ENCODE data around the gene AFMID. TPM values are rescaled to one million over a fixed set of nuclear protein-coding genes. Genes with fewer than 3 reads are reported as not detected.

AFMID gene
- total and polyA plus RNA-seq, 9 of the 15 experiments (the other 6 are each of a cell fraction or from before 2014, with no cell fraction given) = 62.1 to 188 (median 74.4) TPM

- Histone ChIP-seq H3K4me1 (replicated peaks in 1 of 2; ENCODE audit: control insufficient read depth in 2 of 2, insufficient read depth in 2 of 2, low read length in 2 of 2) (peaks cover 17 to 40% of the 10 kb centered on the region in 2 experiments), H3K4me3 (no peak overlapping the region), H3K9me3 (replicated peaks; ENCODE audit: control insufficient read depth, insufficient read depth, low read depth, low read length) (no peaks in the 10 kb centered on the region), H3K27me3 (ENCODE audit: control insufficient read depth in 2 of 2, insufficient read depth in 2 of 2, low read length in 2 of 2) (no peaks in the 10 kb centered on the region), H3K9ac (ENCODE audit: insufficient read depth in 1 of 2, low read depth in 2 of 2, low read length in 2 of 2) (0 out of 4 replicates have a peak overlapping the region, but pooled peaks of 1 of the 2 experiments have one; percentile 21), H3K9me1 (ENCODE audit: control insufficient read depth, insufficient read depth, low read length) (no peaks in the 10 kb centered on the region), H3K4me2 (ENCODE audit: insufficient read depth, low read length) (no peak overlapping the region), H3K79me2 (ENCODE audit: control insufficient read depth, insufficient read depth, low read length) (peaks cover 32% of the 10 kb centered on the region), H3K27ac (ENCODE audit: extremely low read depth, low read depth, low read length) (no peak overlapping the region), H4K20me1 (replicated peaks; ENCODE audit: control insufficient read depth, insufficient read depth, low read length) (peaks cover 9% of the 10 kb centered on the region; the same call in 1 of the 2 replicates), H2AFZ (ENCODE audit: low read depth, low read length) (no peak overlapping the region), H3K36me3 (ENCODE audit: control insufficient read depth, insufficient read depth, low read length) (peaks cover 95% of the 10 kb centered on the region; the same call in 2 of the 3 replicates)
- TF ChIP-seq PPARD (CRISPR knock-in tag; IDR thresholded peaks at IDR 0.05) (no peak), ZC3H11A (IDR thresholded peaks at IDR 0.05; ENCODE audit: low read depth, low read length) (no peak), KAT7 (CRISPR knock-in tag; IDR thresholded peaks at IDR 0.05; ENCODE audit: borderline replicate concordance) (no peak), JUNB (CRISPR knock-in tag; conservative IDR thresholded peaks at IDR 0.05) (no peak), RBM22 (IDR thresholded peaks at IDR 0.05; ENCODE audit: low read depth, low read length, poor library complexity, severe bottlenecking) (no peak), RBM39 (optimal IDR thresholded peaks at IDR 0.05; ENCODE audit: low read depth, low read length) (no peak), ZNF143 (CRISPR knock-in tag; IDR thresholded peaks at IDR 0.05) (no peak), ATF2 (CRISPR knock-in tag; IDR thresholded peaks at IDR 0.05) (no peak), HNRNPL (IDR thresholded peaks at IDR 0.05; ENCODE audit: low read depth, low read length) (no peak), CTCF (IDR thresholded peaks at IDR 0.05 in 2 of 3, conservative IDR thresholded peaks at IDR 0.05 in 1 of 3; ENCODE audit: insufficient read depth in 2 of 3, low read depth in 1 of 3, low read length in 3 of 3) (no peak), CCNT2 (IDR thresholded peaks at IDR 0.05; ENCODE audit: borderline replicate concordance, extremely low read depth, insufficient read length, low read depth, low read length) (no peak)
- in situ Hi-C loops (cut with MboI) = no loop called here
- intact Hi-C loops (cut with micrococcal nuclease) = no loop called here
- ChIA-PET POLR2A (interaction anchor here (0.7 to 1.0 kb wide), 2 partner anchors 11 to 195 kb away, joined by 3 read pairs; no protein-coding TSS in a partner anchor), CTCF (ENCODE audit: low intra/inter-chr PET ratio) (no interaction called here)
- FAIRE-seq = no peak
- DNase-seq (ENCODE audit: extremely low read depth in 1 of 4, low spot score in 3 of 4) = no peak
- ATAC-seq = no peak
- no TSS peak for BruUV-seq (replicated peaks)
- WGBS (ENCODE audit: insufficient coverage, low coverage, missing lambda C conversion rate) = 81% methylated on average over 2 of the region's 2 CpGs
These were observed 6.7 kb upstream of the AFMID start for GRCh38 chr17:78180508-78180907.
